Colonic mucosa (tissue), 4 donors: Measurements from ENCODE around the gene AURKB. TPM values are rescaled to one million over a fixed set of nuclear protein-coding genes. Genes with fewer than 3 reads are reported as not detected.

Experiments used
- DNase-seq: peaks from one replicate; pipeline ENCODE4 v3.0.0-alpha.2; 2020
- H3K27ac ChIP-seq: fragments of 200-600 bp; one replicate; pipeline ENCODE4 v1.8.0; 2021
- H3K27me3 ChIP-seq: fragments of 200-600 bp; one replicate; pipeline ENCODE4 v1.8.0; 2021
- H3K36me3 ChIP-seq: fragments of 200-600 bp; one replicate; pipeline ENCODE4 v1.8.0; 2021
- H3K4me1 ChIP-seq: fragments of 200-600 bp; one replicate; pipeline ENCODE4 v1.8.0; 2021; ENCODE audit warnings: mild to moderate bottlenecking
- H3K4me3 ChIP-seq: fragments of 200-600 bp; one replicate; pipeline ENCODE4 v1.8.0; 2021
- H3K9ac ChIP-seq, 2 donors: one replicate each; pipeline ENCODE4 v1.7.0; 2013; ENCODE audit warnings: control low read depth in 2 of 2, low read depth in 2 of 2, low read length in 2 of 2
- H3K9me3 ChIP-seq: fragments of 200-600 bp; one replicate; pipeline ENCODE4 v1.8.0; 2021
- CTCF ChIP-seq: fragments of 200-600 bp; IDR thresholded peaks from one replicate; pipeline ENCODE4 v1.8.0; 2022; ENCODE audit warnings: antibody characterized with exemption, mild to moderate bottlenecking
- intact Hi-C: fragments of 100-400 bp; cut with DNase I; formaldehyde crosslinking; loops from one replicate; pipeline ENCODE4 v1.14.1; 2022
- total RNA-seq, 2 donors: library from RNA; stranded (reverse); fragmentation: NEBNext Ultra II Directional in 1 of 2; extraction: Animal tissue kit (Norgen Biotek cat#: 25700) in 1 of 2; gene quantifications; one replicate each; pipeline ENCODE4 v1.2.1, GENCODE V29; 2021
- donor health status: healthy.
- donor health status: DM: no; HTN: no; CAD: no.
- donor health status: DM: no; HTN: no; CAD: no.

AURKB gene
- total RNA-seq, 2 donors from 2014 or later: 18.6 to 86.4 TPM

- Histone ChIP-seq H3K4me1 (no peaks in the 10 kb centered on the region), H3K36me3 (no peaks in the 10 kb centered on the region), H3K27me3 (no peaks in the 10 kb centered on the region), H3K9ac (peak overlapping the region; percentile 72 to 94), H3K9me3 (no peaks in the 10 kb centered on the region), H3K27ac (peak overlapping the region; percentile 96), H3K4me3 (peak overlapping the region; percentile 75)
- intact Hi-C loops: loop anchor here (2.0 kb wide), 2 partner anchors 37 to 65 kb away; no protein-coding TSS in a partner anchor
- TF ChIP-seq CTCF: no peak
- DNase-seq: peak; percentile 94
Measured at GRCh38 chr17:8185582-8186445, 24.6 kb downstream of the AURKB start.

GRCh38 chr17:8176998-8177731 is 33.2 kb downstream of the AURKB start:
- H3K9me3 ChIP-seq: no peaks in the 10 kb centered on the region
- H3K36me3 ChIP-seq: no peaks in the 10 kb centered on the region
- no peak for DNase-seq
- peak overlapping the region; percentile 87 to 89 for H3K9ac ChIP-seq
- H3K27ac ChIP-seq: peak overlapping the region; percentile 59
- H3K4me3 ChIP-seq: peak overlapping the region; percentile 64
- peaks cover 6% of the 10 kb centered on the region for H3K4me1 ChIP-seq
- no peaks in the 10 kb centered on the region for H3K27me3 ChIP-seq
- TF ChIP-seq CTCF: no peak
- intact Hi-C loops: no loop called here

DNA sequence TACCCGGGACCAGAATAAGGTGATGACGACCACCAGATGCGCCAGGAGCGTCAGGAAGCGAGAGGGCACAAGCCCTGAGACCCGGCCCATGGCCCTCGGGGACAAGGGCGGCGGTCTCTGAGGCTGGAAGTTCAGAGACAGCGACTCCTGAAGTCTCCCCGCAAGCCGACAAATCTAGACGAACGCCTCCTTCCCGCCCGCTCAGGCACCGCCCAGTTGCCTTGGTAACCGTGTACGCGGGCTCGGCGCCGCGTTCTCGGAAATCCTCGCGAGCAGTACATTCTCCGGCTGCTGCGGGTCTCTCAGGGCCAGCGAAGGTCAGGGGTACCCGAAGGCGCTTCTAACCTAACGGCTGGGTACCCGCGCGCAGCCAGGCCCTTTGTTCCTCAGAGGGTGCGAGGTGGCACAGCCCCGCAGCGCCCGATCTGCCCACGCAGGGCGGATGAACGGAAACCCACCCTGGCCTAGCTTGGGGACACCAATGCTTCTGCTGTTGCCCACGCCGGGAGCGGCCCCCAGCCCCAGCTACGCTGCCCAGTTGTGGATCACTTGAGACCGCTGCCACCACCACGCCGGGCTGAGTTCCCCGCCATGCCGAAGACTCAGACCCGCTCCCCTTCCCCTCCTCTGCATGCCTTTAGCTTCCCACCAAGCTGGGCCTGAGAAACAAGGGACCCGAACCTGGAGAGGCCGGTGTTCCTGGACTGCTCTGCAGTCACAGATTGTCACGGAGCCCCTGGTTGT is 34.0 kb downstream of the AURKB start, which contains the start of gene TMEM107:
TSS of gene TMEM107 (minus strand) at position 184 of the 744 bp plus-strand sequence. CDS start at position 90, 94 bp downstream.
- no peak for TF ChIP-seq CTCF
- H3K27me3 ChIP-seq: no peaks in the 10 kb centered on the region
- H3K9me3 ChIP-seq: no peaks in the 10 kb centered on the region
- peak within 1 kb of the TSS; percentile 64 for H3K4me3 ChIP-seq
- H3K4me1 ChIP-seq: peaks cover 6% of the 10 kb centered on the region
- no peaks in the 10 kb centered on the region for H3K36me3 ChIP-seq
- intact Hi-C loops: no loop called here
- peak; percentile 94 for DNase-seq
- H3K9ac ChIP-seq: peak within 1 kb of the TSS; percentile 87 to 89
- H3K27ac ChIP-seq: peak within 1 kb of the TSS; percentile 59

DNA sequence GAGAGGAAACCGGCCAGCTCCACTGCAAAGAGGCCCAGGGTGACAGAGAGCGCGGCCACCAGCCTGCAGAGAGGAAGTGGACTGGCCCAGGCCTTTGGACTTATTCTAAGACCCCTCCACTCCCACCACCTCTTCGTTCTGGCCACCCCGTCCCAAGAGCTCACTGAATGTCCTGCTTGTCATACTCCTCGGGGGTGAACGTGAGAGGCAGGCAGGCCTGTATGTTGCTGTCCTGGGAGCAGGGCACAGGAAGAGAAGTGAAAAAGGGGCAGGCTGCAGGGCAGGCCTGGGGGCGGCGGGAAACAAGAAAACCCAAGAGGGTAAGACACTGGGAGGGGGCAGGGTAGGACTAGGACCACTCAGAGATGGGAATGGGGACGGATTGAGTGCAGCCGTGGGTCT is 34.6 kb downstream of the AURKB start:
- DNase-seq: peak; percentile 49
- Histone ChIP-seq H3K36me3 (no peaks in the 10 kb centered on the region), H3K9ac (peak overlapping the region; percentile 56 to 87), H3K27ac (peak overlapping the region; percentile 59), H3K4me1 (peaks cover 6% of the 10 kb centered on the region), H3K4me3 (peak overlapping the region; percentile 64), H3K9me3 (no peaks in the 10 kb centered on the region), H3K27me3 (no peaks in the 10 kb centered on the region)
- no peak for TF ChIP-seq CTCF
- intact Hi-C loops: no loop called here

DNA sequence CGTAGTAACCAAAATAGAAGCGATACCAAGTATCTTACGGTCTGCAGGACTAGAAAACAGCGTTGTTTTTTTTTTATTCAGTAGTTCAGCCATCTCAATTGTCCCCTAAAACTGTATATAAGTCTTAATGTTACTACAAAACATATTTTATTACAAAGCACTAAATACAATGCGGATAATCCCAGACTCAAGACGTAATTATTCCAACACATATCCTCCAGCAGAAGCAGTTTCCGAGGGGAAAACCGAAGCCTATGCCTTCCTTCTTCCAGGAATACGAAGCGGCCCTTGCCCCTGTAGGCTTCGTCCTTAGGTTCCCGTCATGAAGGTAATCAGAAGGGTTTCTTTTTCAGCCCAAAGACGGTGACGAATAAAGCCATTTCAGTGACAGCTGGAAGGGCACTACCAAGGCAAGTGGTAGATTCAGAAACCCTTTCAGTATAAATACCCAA is 36.5 kb downstream of the AURKB start:
- DNase-seq: no peak
- Histone ChIP-seq H3K9ac (peak overlapping the region; percentile 48 to 78), H3K4me1 (peaks cover 6% of the 10 kb centered on the region), H3K27ac (peak overlapping the region; percentile 82), H3K4me3 (peak overlapping the region; percentile 27), H3K36me3 (no peaks in the 10 kb centered on the region), H3K27me3 (no peaks in the 10 kb centered on the region), H3K9me3 (no peaks in the 10 kb centered on the region)
- intact Hi-C loops: no loop called here
- no peak for TF ChIP-seq CTCF
